HFF-Myc (cell line): ENCODE results near the gene DENND1C.

Experiments used
- DNase-seq: peaks from one replicate; pipeline ENCODE4 v3.0.0-alpha.2; 2011; ENCODE audit warnings: low read depth; ENCODE audit errors: extremely low read depth
- H3K4me3 ChIP-seq: replicated peaks from 2 replicates; pipeline ENCODE4 v1.5.1; 2011; ENCODE audit warnings: low read depth, mild to moderate bottlenecking, control low read depth, low read length
- CTCF ChIP-seq: IDR thresholded peaks from 2 replicates; pipeline ENCODE4 v1.5.1; 2012; ENCODE audit warnings: mild to moderate bottlenecking, low read depth, low read length, control low read depth; ENCODE audit errors: missing control alignments

DENND1C gene

GRCh38 chr19:6495947-6496346 lies 14.4 kb upstream of the DENND1C start:
- H3K4me3 ChIP-seq: no peak overlapping the region
- TF ChIP-seq CTCF: no peak
- DNase-seq: no peak

- TF ChIP-seq CTCF: no peak
- DNase-seq: no peak
- no peak overlapping the region for H3K4me3 ChIP-seq
Observed at GRCh38 chr19:6494438-6495036, 12.9 kb upstream of the DENND1C start.

DNA sequence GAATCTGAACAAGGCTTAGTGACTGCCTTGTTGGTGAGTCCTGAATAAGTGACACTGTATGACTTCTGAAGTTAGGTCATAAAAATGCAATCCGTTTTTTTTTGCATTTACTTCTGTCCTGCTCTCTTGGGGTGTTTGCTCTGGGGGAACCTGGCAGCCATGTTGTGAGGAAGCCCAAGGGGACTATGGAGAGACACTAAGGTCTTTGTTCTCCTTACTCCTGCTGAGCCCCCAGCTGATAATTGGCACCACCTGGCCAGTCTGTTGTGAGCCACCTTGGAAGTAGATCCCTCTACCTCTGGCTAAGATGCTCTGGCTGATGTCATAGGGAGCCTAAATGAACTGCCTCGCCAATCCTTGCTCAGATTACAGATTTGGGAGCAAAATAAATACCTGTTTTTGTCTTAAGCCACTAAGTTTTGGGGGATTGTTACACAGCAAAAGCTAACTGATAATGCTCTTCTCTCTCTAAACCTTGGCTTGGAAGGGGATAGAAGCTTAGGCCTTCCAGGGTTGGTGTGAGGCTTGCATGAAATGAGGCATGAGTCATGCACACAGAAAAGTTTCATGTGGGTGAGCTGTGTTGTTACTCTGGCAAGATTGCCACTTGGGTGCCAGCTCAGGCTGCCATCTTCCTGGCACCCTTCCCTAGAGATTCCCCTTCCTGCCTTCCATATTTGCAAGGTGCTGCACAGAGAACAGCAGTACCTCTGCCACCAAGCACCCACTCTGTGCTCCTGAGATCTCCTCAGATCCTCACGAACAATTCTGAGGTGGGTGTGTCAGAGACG lies 10.4 kb upstream of the DENND1C start:
- no peak for DNase-seq
- H3K4me3 ChIP-seq: no peak overlapping the region
- TF ChIP-seq CTCF: no peak

GRCh38 chr19:6490134-6490533 lies 8.5 kb upstream of the DENND1C start:
- no peak for TF ChIP-seq CTCF
- no peak overlapping the region for H3K4me3 ChIP-seq
- DNase-seq: no peak

DNA sequence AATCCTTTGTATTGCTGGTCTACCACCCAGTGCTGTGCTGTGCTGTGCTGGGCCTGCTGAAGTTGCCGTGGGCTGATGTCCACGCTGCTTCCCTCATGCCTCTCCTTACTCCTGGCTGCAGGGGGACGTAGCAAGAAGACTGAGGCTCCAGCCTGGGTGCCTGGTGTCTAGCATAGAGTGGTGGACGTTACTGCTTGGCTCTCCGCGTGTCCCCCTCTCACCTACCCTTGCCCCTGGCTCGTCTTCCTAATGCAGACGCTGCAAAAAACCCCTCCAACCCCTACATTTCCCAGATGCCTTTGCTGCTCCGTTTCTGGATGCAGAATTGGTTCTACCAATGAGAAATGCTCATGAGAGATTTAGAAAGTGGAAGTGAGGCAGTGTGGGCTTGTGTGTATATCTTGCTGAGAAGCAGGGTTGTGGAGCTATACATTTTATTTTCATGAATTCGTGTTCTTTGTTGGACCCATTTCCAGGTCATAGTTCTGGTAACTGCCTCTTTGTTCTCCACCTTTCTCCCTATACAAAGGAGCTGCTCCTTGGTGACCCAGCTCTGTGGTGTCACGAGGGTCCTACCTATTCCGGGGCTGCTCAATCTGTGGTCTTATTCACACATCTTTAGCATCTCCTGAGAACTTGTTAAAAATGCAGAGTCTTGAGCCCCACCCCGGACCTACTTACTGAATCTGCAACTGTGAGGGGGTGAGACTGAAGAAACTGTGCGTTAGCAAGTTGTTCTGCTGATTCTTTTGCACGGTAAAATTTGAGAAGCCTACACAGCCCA lies 7.9 kb upstream of the DENND1C start:
- no peak overlapping the region for H3K4me3 ChIP-seq
- DNase-seq: no peak
- no peak for TF ChIP-seq CTCF

DNA sequence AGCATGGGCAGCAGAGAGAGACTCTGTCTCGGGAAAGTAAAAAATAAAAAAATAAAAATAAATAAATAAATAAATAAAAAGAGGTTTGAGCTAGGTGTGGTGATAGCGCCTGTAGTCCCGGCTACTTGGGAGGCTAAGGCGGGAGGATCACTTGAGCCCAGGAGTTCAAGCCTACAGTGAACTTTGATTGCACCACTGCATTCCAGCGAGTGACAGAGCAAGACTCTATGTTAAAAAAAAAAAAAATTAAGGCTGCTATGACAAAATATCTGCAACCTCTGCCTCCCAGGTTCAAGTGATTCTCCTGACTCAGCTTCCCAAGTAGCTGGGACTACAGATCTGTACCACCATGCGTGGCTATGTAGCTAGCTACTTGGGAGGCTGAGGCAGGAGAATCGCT lies 3.2 kb upstream of the DENND1C start:
- DNase-seq: no peak
- no peak for TF ChIP-seq CTCF
- no peak overlapping the region for H3K4me3 ChIP-seq
